ENCODE measurements around the gene UCN.

Gene UCN

DNA sequence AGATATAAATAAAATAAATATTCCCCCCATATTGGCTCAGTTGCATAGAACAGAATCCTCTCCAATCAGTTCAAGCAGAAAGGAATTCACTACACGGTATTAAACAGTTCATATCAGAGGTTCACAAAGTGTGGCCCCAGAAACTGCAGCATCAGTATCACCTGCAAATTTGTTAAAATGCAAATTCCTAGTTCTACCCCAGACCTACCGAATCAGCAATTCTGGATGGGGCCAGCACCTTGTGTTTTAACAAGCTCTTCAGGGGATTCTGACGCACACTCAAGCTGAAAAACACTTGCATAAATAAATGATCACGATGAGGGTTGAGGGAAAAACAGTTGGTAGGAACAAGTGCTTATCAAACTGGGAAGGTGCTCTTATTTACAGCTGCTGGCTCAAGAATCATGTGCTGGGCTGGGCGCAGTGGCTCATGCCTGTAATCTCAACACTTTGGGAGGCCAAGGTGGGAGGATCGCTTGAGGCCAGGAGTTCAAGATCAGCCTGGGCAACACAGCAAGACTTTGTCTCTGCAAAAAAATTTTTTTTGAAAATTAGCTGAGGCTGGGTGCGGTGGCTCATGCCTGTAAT lies 42.0 kb upstream of the UCN start:
- TF ChIP-seq, protein P1, sequence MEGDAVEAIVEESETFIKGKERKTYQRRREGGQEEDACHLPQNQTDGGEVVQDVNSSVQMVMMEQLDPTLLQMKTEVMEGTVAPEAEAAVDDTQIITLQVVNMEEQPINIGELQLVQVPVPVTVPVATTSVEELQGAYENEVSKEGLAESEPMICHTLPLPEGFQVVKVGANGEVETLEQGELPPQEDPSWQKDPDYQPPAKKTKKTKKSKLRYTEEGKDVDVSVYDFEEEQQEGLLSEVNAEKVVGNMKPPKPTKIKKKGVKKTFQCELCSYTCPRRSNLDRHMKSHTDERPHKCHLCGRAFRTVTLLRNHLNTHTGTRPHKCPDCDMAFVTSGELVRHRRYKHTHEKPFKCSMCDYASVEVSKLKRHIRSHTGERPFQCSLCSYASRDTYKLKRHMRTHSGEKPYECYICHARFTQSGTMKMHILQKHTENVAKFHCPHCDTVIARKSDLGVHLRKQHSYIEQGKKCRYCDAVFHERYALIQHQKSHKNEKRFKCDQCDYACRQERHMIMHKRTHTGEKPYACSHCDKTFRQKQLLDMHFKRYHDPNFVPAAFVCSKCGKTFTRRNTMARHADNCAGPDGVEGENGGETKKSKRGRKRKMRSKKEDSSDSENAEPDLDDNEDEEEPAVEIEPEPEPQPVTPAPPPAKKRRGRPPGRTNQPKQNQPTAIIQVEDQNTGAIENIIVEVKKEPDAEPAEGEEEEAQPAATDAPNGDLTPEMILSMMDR (conservative IDR thresholded peaks at IDR 0.05; ENCODE audit: low read depth, low read length): no peak
- no peak for DNase-seq (ENCODE audit: low read depth)
- no peak overlapping the region for H3K4me3 ChIP-seq (ENCODE audit: low read length)

DNA sequence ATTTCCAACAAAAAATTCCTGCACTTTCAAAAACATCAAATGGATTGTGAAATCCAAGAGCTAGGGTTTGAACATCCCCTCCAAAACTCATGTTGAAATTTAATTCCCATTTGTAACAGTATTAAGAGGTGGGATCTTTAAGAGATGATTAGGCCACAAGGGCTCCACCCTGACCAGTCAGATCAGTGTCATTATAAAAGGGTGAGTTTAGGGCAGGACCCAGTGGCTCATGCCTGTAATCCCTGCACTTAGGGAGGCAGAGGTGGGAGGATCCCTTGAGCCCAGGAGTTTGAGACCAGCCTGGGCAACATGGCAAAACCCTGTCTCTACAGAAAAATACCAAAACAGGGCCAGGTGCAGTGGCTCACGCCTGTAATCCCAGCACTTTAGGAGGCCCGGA lies 39.4 kb upstream of the UCN start:
- DNase-seq (ENCODE audit: low read depth): no peak
- no peak overlapping the region for H3K4me3 ChIP-seq (ENCODE audit: low read length)
- TF ChIP-seq, protein P1 (conservative IDR thresholded peaks at IDR 0.05; ENCODE audit: low read depth, low read length): no peak

DNA sequence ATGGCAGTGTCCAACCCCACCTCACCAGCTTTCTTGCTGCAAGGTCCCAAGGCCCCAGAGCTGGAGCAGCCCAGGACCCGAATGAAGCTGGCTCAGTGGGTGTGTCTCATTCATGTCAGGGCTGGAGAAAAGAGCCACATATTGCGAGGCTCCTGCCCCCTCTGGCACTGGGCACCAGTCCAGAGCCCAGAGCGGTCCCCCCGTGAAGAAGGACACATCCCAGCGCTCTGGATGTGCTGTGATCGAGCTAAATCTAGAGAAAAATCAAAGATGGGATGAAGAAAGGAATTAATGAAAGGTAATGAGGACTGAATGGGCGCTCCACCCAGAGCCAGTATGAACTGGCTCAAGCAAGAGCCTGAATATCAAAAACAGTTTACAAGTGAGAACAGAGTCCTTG lies 27.9 kb upstream of the UCN start:
- H3K4me3 ChIP-seq (ENCODE audit: low read length): no peak overlapping the region
- TF ChIP-seq, protein P1 (conservative IDR thresholded peaks at IDR 0.05; ENCODE audit: low read depth, low read length): no peak
- DNase-seq (ENCODE audit: low read depth): no peak

DNA sequence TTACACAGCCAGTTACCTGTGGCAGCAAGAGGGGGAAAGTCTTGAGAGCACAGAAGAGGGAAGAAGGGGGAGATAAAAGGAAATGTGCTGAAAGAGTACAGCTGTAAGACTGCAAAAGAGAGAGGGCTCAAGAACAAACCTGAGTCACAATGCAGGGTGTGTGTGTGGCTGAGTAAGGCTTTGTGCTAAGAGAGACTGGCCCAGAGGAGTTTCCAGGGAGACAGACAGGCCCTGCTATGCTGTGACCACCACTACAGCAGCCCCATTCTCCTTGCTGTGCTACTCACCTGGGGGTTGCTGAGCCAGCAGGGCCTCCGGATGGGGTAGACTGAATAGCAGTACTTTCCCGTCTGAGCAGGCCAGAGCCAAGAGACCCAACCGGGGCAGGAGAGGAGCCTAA lies 27.1 kb upstream of the UCN start:
- TF ChIP-seq, protein P1 (conservative IDR thresholded peaks at IDR 0.05; ENCODE audit: low read depth, low read length): no peak
- DNase-seq (ENCODE audit: low read depth): no peak
- no peak overlapping the region for H3K4me3 ChIP-seq (ENCODE audit: low read length)

DNA sequence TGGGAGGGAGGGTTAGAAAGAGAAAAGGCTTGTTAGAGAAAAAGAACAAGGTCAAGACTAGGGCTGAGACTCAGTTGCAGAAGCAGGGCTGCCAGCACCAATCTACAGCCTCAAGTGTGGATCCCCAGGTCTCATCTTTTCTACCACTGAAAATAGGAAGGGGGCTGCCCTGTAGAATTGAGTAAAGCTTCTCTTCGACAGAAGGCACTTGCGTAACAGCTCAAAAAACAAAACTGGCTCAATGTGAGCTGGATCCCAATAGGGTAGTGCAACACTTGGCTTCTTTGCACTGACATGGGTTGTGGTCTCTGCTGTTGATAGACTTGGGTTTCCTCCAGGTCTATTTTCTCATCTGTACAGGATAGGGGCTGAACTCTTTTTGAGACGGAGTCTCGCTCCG lies 16.5 kb upstream of the UCN start:
- H3K4me3 ChIP-seq (ENCODE audit: low read length): no peak overlapping the region
- no peak for DNase-seq (ENCODE audit: low read depth)
- TF ChIP-seq, protein P1 (conservative IDR thresholded peaks at IDR 0.05; ENCODE audit: low read depth, low read length): no peak

DNA sequence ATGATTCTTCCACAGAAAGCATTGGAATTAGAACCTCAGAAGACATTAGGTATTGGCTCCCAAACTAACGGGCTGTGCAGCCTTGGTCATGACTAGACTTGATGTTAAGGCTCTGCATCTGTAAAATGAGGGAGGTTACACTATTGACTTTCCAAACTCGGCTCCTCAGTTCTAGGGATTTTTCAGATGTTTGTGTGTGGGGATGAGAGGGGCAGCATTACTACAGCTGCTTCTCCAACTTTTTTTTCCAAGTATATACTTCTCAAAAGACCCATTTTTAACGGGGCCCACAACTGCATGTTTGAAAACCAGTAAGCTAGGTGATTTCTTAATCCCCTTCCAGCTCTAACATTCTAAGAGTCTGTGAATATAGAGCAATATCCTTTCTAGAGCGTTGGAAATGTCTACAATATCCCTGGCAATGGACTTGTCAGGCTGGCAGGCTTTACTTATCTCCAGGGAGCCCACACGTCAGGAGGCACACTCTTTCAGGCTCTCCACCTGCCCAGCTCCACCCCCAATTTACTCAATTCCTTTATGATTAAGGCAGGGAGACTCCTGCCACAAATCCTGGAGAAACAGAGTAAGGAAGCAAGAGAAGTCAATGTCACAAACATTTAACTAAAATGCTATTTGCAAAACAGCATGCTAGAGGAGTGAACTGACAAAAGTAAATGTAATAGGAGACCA lies 15.5 kb upstream of the UCN start:
- H3K4me3 ChIP-seq (ENCODE audit: low read length): peak overlapping the region; percentile 93
- TF ChIP-seq, protein P1 (conservative IDR thresholded peaks at IDR 0.05; ENCODE audit: low read depth, low read length): no peak
- DNase-seq (ENCODE audit: low read depth): no peak
